Stimulated activated naive CD8-positive, alpha-beta T cell treated with anti-CD3 and anti-CD28 coated beads, Interleukin-15, Interleukin-2, amounts not matched to agents 100 ng/mL and 50 ng/mL, for 24 hours (primary cell): Measurements from ENCODE around the gene ERGIC3.

Source experiments
- H3K27ac Mint-ChIP-seq: one replicate; pipeline ENCODE4 v1.8.0; 2021; ENCODE audit warnings: mild to moderate bottlenecking, mixed read lengths
- H3K27me3 Mint-ChIP-seq: one replicate; pipeline ENCODE4 v1.8.0; 2021; ENCODE audit warnings: mixed read lengths
- H3K36me3 Mint-ChIP-seq: one replicate; pipeline ENCODE4 v1.8.0; 2021; ENCODE audit warnings: low read depth, mixed read lengths
- H3K4me1 Mint-ChIP-seq: one replicate; pipeline ENCODE4 v1.8.0; 2021; ENCODE audit warnings: low read depth, mixed read lengths
- H3K4me3 Mint-ChIP-seq: one replicate; pipeline ENCODE4 v1.8.0; 2021; ENCODE audit warnings: mild to moderate bottlenecking, mixed read lengths
- H3K9me3 Mint-ChIP-seq: one replicate; pipeline ENCODE4 v1.8.0; 2021; ENCODE audit warnings: mixed read lengths

The ERGIC3 gene

DNA sequence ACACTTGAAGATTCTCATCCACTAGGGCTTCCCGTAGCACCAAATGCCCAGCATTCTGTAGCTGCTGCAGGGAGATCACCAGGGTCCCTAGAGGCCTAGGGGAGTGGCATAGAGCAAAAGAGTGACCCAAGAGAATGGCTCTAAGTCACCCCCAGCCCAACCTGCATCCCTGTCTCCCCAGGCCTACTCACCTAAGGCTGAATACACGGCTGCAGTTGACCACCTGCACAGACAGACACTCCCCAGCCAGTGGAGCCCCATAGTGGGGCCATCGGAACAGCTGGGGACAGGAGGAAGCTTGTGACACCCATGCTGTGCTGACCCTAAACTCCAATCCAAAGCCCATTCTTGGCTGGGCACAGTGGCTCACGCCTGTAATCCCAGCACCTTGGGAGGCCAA is 64.2 kb downstream of the ERGIC3 start:
- Mint-ChIP-seq H3K27ac (no peak overlapping the region), H3K4me3 (no peak overlapping the region), H3K27me3 (peaks cover 13% of the 10 kb centered on the region), H3K9me3 (no peaks in the 10 kb centered on the region), H3K36me3 (no peaks in the 10 kb centered on the region), H3K4me1 (peaks cover 5% of the 10 kb centered on the region)
